SKM-1 treated with dmso at 0.1 percent for 144 hours (cell line): Measurements from ENCODE around the gene DSTN.

Experiments used
- DNase-seq: peaks from one replicate; lab custom pipeline; 2025; ENCODE audit not compliant: unreplicated experiment; lab: John Stamatoyannopoulos, UW

The DSTN gene

GRCh38 chr20:17622851-17623508 lies 53.1 kb downstream of the DSTN start:
- no peak for DNase-seq

DNA sequence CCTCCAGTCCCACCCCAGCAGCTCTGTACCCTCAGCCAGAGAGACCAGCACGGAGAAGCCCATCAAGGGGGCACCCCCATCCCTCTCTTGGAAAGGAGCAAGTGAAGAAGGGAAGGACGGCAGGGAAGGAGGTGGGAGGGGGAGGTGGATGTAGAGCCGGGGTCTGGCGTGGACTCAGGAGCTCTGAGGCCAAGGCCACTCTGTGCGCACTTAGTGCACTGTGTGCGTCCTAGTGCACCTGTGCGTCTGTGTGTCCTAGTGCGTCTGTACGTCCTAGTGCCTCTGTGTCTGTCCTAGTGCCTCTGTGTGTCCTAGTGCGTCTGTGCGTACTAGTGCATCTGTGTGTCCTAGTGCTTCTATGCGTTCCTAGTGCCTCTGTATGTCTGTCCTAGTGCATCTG lies 54.2 kb downstream of the DSTN start:
- no peak for DNase-seq

GRCh38 chr20:17624551-17625245 lies 54.8 kb downstream of the DSTN start:
- DNase-seq = no peak

GRCh38 chr20:17625246-17626051 lies 55.6 kb downstream of the DSTN start:
- DNase-seq = no peak

- no peak for DNase-seq
Measured at GRCh38 chr20:17626217-17627007, 56.5 kb downstream of the DSTN start.

GRCh38 chr20:17627101-17627955 lies 57.5 kb downstream of the DSTN start:
- no peak for DNase-seq

DNA sequence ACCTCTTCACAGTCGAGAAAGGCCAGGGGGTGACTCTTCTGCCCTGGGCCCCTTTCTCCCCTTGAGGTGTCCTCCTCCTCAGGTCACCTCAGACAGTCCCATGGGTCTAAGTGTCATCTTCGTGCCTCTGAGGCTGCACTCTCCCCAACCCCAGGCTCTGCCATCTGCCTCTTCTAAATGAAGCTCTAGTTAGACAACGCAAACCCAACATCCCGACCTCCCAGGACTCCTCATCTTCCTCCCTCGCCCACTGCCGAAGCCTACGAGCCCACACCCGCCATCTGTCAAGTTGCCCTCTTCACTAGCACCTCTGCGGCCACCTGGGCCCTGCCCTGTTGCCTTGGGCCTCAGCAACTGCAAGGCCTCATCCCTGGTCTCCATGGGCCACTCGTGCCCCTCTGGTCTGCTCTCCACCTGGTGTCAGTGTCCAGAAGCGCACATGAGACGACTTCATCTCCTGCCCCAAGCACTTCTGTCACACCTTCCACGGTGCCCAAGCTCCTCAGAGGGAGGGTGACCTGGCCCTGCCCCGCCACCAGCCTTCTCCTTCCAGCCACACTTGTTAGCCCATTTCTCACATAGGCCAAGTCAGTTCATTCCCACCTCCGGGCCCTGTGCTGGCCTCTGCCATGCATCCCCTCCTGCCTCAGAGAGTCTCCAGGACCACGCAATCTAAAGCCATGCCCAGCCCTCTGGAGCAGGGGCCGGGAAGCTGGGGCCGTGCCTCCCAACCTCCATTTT lies 58.4 kb downstream of the DSTN start:
- no peak for DNase-seq

- DNase-seq = no peak
Measured at GRCh38 chr20:17629025-17629424, 59.1 kb downstream of the DSTN start.

DNA sequence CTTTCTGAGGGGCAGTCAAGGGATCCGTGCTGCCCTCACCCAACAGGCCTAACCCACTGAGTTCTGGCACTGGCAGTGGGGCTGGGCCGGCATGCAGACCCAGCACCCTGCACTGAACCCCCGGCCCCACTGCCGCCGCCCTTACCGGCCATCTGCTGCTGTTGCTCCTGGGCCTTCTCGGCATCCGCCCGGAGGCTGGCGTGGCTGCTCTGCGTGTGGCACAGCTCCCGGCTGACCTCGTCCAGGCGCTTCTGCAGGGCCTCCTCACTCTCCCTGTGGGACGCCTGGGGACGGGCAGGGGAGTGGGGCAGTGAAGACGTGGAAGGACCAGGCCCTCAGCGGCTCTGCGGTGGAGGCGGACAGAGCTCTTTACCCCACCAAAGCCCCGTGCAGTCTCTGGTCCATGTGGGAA lies 59.8 kb downstream of the DSTN start:
- DNase-seq = no peak

- DNase-seq = no peak
Measured at GRCh38 chr20:17630151-17630805, 60.4 kb downstream of the DSTN start.

GRCh38 chr20:17630806-17631195 lies 60.9 kb downstream of the DSTN start:
- no peak for DNase-seq

DNA sequence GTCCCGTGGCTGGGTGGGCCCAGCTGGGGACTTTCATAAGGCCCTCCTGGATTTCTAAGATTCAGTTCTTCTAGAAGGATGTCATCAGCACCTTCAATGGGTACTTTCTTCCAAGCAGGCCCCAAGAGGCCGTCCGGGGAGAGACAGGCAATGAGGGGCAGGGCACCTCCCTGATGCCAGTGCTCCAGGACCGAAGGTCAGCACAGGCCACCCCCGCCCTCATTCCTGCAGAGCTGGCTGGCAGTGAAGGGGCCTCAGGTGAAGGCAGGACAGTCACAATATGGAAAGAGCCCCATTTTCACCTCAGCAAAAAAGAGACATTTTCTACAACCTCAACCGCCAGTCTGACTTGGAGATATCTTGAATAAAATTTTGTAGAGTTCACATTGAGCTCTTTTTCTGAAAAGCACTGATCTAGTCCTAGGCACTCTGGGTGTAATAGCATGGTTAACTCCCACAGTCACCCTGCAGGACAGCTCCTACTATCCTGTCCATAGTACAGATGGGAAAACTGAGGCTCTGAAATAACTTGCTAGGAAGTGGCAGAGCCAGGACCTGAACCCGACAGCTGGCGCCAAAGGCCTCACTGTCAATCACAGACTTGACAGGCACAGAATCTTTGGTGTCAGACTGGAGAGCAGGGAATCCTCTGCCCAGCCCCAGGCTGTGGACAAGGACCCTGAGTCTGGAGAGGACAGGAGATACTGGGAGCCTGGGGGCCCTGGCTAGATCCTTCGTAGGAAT lies 61.9 kb downstream of the DSTN start:
- no peak for DNase-seq

DNA sequence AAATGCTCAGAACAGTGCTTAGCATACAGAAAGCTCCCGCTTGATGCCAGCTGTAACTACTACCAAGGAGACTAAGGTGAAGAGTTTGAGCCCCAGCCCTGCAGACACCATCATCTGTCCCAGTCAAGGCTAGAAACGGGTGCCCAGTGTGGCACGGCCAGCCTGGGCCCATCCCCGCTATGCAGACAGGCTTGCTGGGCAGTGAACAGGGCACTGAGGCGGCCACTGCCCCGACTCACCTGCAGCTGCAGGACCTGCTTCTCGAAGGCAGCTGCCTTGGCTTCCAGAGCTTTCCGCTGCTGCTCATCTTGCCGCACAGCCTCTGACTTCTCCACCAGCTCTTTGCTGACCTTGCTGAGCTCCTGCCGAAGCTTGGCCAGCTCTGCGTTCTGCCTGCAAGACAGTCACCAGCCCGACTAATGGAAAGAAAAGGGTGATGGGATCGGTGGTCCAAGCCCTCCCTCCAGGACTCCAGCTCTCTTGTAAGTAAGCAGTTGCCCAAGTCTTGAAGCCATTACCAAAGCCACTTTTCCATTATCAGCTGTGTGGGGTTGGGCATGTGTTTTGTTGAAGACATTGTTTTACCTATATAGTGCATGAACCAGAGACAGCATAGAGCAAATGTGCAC lies 63.5 kb downstream of the DSTN start:
- no peak for DNase-seq

DNA sequence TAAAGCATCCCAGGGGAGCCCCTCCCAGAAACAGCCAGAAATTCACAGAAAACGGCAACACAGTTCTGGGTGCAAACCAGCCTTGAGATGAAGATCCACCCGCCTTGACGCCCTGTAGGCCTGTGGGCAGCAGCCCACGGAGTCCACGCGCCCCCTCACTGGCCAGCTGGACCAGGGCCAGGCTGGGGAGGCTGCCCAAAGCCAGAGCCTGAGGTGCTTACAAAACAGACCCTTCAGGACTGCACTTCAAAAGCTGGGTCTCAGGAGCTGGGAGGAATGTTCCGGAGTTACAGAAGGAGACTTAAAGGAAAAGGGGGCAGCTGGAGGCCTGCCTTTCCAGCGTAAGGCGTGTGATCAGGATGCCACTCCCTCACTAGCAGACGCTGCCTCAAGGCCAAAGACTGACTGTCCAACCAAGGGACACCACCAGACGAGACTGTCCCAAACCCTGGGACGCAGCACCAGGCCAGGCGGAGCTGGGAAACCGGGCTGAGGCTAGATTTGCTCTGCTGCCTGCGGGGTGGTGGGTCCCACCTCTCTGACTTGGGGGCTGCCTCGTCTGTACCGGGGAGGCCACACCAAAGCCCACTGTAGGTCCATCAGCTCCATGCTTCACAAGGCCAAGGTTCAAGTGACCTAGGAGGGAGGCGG lies 64.1 kb downstream of the DSTN start:
- DNase-seq = no peak

DNA sequence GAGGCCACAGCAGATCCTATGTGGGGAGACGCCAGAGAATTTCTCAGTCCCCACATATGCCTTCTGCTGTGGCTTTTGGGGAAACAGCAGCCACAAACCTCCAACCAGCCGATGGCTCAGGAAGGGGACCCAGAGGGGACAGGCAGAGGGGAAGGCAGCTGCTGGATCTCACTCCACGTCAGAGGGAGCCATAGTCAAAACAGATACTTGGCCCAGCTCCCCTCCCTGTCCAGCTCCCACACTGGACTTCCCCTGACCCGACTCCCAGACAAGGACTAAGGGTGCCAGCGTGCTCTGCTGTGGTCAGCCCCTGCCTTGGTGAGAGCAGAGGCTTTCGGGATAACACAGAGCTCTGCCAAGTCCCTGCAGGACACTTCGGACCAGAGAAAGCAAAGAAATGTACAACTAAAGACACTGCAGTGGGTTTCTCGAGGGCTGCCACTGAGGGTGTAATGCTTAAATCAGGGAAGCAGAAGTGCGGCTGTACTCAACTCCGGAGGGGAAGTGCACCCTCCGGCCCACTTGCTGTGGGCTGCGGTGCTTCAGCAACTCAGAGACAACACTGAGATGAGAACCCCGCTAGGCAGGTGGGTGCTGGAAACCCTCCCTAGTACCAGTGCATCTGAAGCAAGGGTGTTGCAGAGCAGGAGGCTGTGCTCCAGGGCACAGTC lies 64.9 kb downstream of the DSTN start:
- DNase-seq = no peak

DNA sequence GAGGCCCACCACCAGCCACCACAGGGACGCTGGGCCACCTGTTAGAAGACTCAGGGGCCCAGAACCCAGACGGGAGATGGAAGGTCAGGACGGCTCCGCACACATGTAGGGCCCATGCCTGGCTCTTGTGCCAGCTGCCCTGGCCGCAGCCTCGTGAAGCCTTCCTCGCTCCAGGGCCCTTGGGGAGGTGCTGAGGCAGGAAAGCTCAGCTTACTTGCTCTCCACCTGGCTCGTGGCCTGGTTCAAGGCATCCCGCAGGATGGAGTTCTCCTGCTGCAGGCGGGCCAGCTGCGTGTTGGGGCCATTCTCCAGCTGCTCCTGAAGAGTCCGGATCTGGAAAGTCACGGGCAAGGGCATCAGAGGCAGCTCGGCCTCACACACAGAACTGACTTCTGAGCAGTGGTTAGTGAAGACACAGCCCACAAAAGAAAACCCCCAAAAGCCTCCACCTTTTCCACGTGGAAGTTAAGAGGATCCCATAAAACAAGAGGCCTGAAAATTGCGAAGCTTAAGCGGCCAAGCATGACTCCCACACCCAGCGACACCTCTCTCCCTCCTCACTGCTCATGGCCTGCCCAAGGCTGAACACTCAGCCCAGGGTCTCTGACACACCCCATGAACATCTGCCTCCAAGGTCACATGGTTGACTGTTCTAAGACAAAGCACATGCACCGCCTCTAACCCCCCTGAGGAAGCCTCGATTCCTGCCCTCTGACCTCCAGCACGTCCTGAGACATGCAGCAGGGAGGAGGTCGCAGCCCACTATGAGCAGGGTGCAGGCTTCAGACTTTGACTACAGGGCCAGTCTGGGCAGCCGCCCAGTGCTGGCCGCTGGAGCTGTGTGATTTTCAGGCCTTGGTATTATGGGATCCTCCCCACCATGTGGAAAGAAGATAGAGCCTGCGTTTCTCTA lies 65.7 kb downstream of the DSTN start:
- DNase-seq = no peak
